GM23338 (cell line): ENCODE results near the gene GCDH. TPM values are rescaled to one million over a fixed set of nuclear protein-coding genes. Genes with fewer than 3 reads are reported as not detected.
A peak's percentile ranks its signal among the peaks of the same experiment; 100 is the strongest.

Experiments used
- ATAC-seq: fragments of 200-7000 bp; cut with Tn5 transposase; 3 replicates; pipeline ENCODE4 v1.9.1; 2020
- DNase-seq: peaks from one replicate; pipeline ENCODE4 v3.0.0-alpha.2; 2015; ENCODE audit warnings: low spot score
- H2AFZ ChIP-seq: fragments of 200-600 bp; sonication (generic); 2 replicates; pipeline ENCODE4 v1.8.0; 2016; ENCODE audit warnings: antibody characterized with exemption, mild to moderate bottlenecking, moderate library complexity
- H3F3A ChIP-seq: fragments of 200-600 bp; sonication (generic); replicated peaks from 2 replicates; pipeline ENCODE4 v1.8.0; 2017; ENCODE audit warnings: antibody characterized with exemption, mixed run types, low read depth
- H3K27ac ChIP-seq: fragments of 200-600 bp; sonication (generic); 2 replicates; pipeline ENCODE4 v1.6.1; 2016; ENCODE audit warnings: low read depth
- H3K27me3 ChIP-seq: fragments of 200-600 bp; sonication (generic); 2 replicates; pipeline ENCODE4 v1.8.0; 2016; ENCODE audit warnings: mild to moderate bottlenecking, mixed run types, moderate library complexity; ENCODE audit not compliant: insufficient read depth
- H3K36me3 ChIP-seq: fragments of 200-600 bp; sonication (generic); 2 replicates; pipeline ENCODE4 v1.8.0; 2016; ENCODE audit warnings: mild to moderate bottlenecking; ENCODE audit not compliant: insufficient read depth
- H3K4me1 ChIP-seq: fragments of 200-600 bp; sonication (generic); 2 replicates; pipeline ENCODE4 v1.8.0; 2016; ENCODE audit warnings: mild to moderate bottlenecking, moderate library complexity; ENCODE audit not compliant: insufficient read depth
- H3K4me2 ChIP-seq: fragments of 200-600 bp; sonication (generic); 2 replicates; pipeline ENCODE4 v1.7.1; 2017; ENCODE audit warnings: mixed run types
- H3K4me3 ChIP-seq: fragments of 200-600 bp; sonication (generic); 2 replicates; pipeline ENCODE4 v1.6.1; 2016; ENCODE audit warnings: mixed run types
- H3K79me2 ChIP-seq: fragments of 200-600 bp; sonication (generic); replicated peaks from 2 replicates; pipeline ENCODE4 v1.8.0; 2017; ENCODE audit warnings: mild to moderate bottlenecking; ENCODE audit not compliant: insufficient read depth
- H3K9me2 ChIP-seq: fragments of 200-600 bp; sonication (generic); 2 replicates; pipeline ENCODE4 v1.8.0; 2017; ENCODE audit not compliant: insufficient read depth
- H4K20me1 ChIP-seq: fragments of 200-600 bp; sonication (generic); replicated peaks from 2 replicates; pipeline ENCODE4 v1.8.0; 2017; ENCODE audit warnings: mild to moderate bottlenecking; ENCODE audit not compliant: insufficient read depth
- H3K27ac Mint-ChIP-seq: 2 replicates; pipeline ENCODE4 v1.8.0; 2020; ENCODE audit warnings: inconsistent platforms, mild to moderate bottlenecking, moderate library complexity, mixed read lengths
- H3K27me3 Mint-ChIP-seq: 3 replicates; pipeline ENCODE4 v1.8.0; 2022; ENCODE audit warnings: low read depth, mild to moderate bottlenecking, moderate library complexity, mixed read lengths, inconsistent platforms; ENCODE audit not compliant: insufficient read depth, poor library complexity
- H3K36me3 Mint-ChIP-seq: 3 replicates; pipeline ENCODE4 v1.8.0; 2021; ENCODE audit warnings: low read depth, mild to moderate bottlenecking, inconsistent platforms, moderate library complexity, mixed read lengths
- H3K4me1 Mint-ChIP-seq: 3 replicates; pipeline ENCODE4 v1.8.0; 2020; ENCODE audit warnings: mild to moderate bottlenecking, inconsistent platforms, mixed read lengths
- H3K4me3 Mint-ChIP-seq: 3 replicates; pipeline ENCODE4 v1.8.0; 2021; ENCODE audit warnings: moderate library complexity, mild to moderate bottlenecking, inconsistent platforms, mixed read lengths
- H3K9me3 Mint-ChIP-seq: 3 replicates; pipeline ENCODE4 v1.8.0; 2020; ENCODE audit warnings: moderate library complexity, mild to moderate bottlenecking, inconsistent platforms, mixed read lengths
- CREB1 ChIP-seq: fragments of 250-450 bp; sonication (Bioruptor Pico); IDR thresholded peaks from 2 replicates; pipeline ENCODE4 v1.5.0; 2020; ENCODE audit warnings: low read depth, mild to moderate bottlenecking, moderate library complexity
- EZH2 ChIP-seq: fragments of 200-600 bp; sonication (generic); IDR thresholded peaks from one replicate; pipeline ENCODE4 v1.8.0; 2017; ENCODE audit warnings: antibody characterized with exemption, mild to moderate bottlenecking, low read depth; ENCODE audit not compliant: unreplicated experiment
- EZH2phosphoT487 ChIP-seq: fragments of 200-600 bp; sonication (generic); IDR thresholded peaks from one replicate; pipeline ENCODE4 v1.8.1; 2018; ENCODE audit warnings: antibody characterized with exemption; ENCODE audit not compliant: unreplicated experiment
- JUNB ChIP-seq: IDR thresholded peaks from one replicate; pipeline ENCODE4 v1.6.1; 2016; ENCODE audit warnings: antibody characterized with exemption; ENCODE audit not compliant: unreplicated experiment
- NANOG ChIP-seq: IDR thresholded peaks from 2 replicates; pipeline ENCODE4 v1.6.1; 2016; ENCODE audit warnings: antibody characterized with exemption, borderline replicate concordance
- POLR2AphosphoS5 ChIP-seq: IDR thresholded peaks from 2 replicates; pipeline ENCODE4 v1.6.1; 2016; ENCODE audit warnings: antibody characterized with exemption, low read depth
- STAT1 ChIP-seq: IDR thresholded peaks from one replicate; pipeline ENCODE4 v1.6.1; 2016; ENCODE audit warnings: antibody characterized with exemption; ENCODE audit not compliant: unreplicated experiment
- ZNF114 ChIP-seq: fragments of 250-450 bp; sonication (Bioruptor Pico); IDR thresholded peaks from 2 replicates; pipeline ENCODE4 v1.5.0; 2020; ENCODE audit warnings: mild to moderate bottlenecking, moderate library complexity
- ZNF331 ChIP-seq: fragments of 250-450 bp; sonication (Bioruptor Pico); IDR thresholded peaks from 2 replicates; pipeline ENCODE4 v1.5.0; 2020; ENCODE audit warnings: low read depth, mild to moderate bottlenecking, moderate library complexity
- polyA plus RNA-seq: library from polyadenylated mRNA; unstranded; fragments of >200 nt; fragmentation: Nextera tagmentation; extraction: Ambion mirVana; gene quantifications from 2 replicates; pipeline ENCODE4 v1.2.1, GENCODE V29; 2016
- total RNA-seq: library from RNA; depleted of rRNA; stranded (reverse); fragments of >200 nt; shearing (Covaris generic); gene quantifications from 2 replicates; pipeline ENCODE4 v1.2.3, GENCODE V29; 2014
- TF ChIP-seq, protein P1 (sequence below): fragments of 250-450 bp; sonication (Bioruptor Pico); IDR thresholded peaks from 2 replicates; pipeline ENCODE4 v1.5.0; 2020; ENCODE audit warnings: mild to moderate bottlenecking, moderate library complexity
- TF ChIP-seq, protein P2 (sequence below): IDR thresholded peaks from 2 replicates; pipeline ENCODE4 v1.6.1; 2016; ENCODE audit warnings: antibody characterized with exemption
- TF ChIP-seq, protein P3 (sequence below), 2 experiments: fragments of 200-600 bp in 1 of 2; sonication (generic) in 1 of 2; conservative IDR thresholded peaks; 2 replicates each; pipeline versions ENCODE4 v1.5.1 to v1.6.1; 2016 to 2017; ENCODE audit warnings: antibody characterized with exemption in 2 of 2, low read depth in 2 of 2, mild to moderate bottlenecking in 2 of 2, moderate library complexity in 1 of 2
- TF ChIP-seq, protein P4 (sequence below): IDR thresholded peaks from one replicate; pipeline ENCODE4 v1.6.1; 2018; ENCODE audit warnings: antibody characterized with exemption; ENCODE audit not compliant: unreplicated experiment

GCDH gene
- total and polyA plus RNA-seq, 2 experiments from 2014 or later, result 54.1 to 99.8 TPM

DNA sequence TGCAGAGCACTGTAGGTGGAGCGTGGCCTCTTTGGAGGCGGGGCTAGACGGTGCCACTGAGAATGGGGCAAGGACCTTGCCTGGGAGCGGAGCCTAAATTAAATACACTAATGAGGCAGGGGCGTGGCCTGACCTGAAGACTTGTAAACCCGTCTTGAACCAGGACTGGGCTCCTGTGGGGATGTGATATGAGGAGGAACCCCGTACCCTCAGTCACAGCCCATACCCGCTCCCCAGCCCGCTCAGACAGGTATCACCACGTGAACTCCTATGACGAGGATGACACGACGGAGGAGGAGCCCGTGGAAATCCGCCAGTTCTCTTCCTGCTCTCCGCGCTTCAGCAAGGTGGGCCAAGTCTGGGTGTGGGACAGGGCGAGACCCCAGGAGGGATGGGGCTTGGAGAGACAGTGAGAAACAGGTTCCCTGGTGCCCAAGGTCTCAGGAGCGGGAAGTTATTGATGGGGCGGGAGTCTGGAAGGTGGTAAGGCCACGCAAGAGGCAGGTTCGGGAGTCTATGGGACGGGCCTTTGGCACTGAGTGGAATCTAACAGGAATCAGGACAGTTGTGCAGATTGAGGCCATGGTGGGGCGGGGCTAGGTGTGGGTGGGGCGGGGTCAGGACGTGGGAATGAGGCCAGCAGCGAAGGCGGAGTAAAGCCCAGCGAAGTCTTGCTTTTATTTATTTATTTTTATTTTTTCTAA lies 24.4 kb upstream of the GCDH start:
- Mint-ChIP-seq H3K4me3 (peak overlapping the region; percentile 75), H3K9me3 (no peaks in the 10 kb centered on the region; the same call in none of the 3 replicates), H3K36me3 (peaks cover 18% of the 10 kb centered on the region), H3K27ac (peak overlapping the region; percentile 81), H3K27me3 (peaks cover 6% of the 10 kb centered on the region), H3K4me1 (peaks cover 27% of the 10 kb centered on the region)
- no peaks in the 10 kb centered on the region for H3K36me3 ChIP-seq
- TF ChIP-seq, protein P1, sequence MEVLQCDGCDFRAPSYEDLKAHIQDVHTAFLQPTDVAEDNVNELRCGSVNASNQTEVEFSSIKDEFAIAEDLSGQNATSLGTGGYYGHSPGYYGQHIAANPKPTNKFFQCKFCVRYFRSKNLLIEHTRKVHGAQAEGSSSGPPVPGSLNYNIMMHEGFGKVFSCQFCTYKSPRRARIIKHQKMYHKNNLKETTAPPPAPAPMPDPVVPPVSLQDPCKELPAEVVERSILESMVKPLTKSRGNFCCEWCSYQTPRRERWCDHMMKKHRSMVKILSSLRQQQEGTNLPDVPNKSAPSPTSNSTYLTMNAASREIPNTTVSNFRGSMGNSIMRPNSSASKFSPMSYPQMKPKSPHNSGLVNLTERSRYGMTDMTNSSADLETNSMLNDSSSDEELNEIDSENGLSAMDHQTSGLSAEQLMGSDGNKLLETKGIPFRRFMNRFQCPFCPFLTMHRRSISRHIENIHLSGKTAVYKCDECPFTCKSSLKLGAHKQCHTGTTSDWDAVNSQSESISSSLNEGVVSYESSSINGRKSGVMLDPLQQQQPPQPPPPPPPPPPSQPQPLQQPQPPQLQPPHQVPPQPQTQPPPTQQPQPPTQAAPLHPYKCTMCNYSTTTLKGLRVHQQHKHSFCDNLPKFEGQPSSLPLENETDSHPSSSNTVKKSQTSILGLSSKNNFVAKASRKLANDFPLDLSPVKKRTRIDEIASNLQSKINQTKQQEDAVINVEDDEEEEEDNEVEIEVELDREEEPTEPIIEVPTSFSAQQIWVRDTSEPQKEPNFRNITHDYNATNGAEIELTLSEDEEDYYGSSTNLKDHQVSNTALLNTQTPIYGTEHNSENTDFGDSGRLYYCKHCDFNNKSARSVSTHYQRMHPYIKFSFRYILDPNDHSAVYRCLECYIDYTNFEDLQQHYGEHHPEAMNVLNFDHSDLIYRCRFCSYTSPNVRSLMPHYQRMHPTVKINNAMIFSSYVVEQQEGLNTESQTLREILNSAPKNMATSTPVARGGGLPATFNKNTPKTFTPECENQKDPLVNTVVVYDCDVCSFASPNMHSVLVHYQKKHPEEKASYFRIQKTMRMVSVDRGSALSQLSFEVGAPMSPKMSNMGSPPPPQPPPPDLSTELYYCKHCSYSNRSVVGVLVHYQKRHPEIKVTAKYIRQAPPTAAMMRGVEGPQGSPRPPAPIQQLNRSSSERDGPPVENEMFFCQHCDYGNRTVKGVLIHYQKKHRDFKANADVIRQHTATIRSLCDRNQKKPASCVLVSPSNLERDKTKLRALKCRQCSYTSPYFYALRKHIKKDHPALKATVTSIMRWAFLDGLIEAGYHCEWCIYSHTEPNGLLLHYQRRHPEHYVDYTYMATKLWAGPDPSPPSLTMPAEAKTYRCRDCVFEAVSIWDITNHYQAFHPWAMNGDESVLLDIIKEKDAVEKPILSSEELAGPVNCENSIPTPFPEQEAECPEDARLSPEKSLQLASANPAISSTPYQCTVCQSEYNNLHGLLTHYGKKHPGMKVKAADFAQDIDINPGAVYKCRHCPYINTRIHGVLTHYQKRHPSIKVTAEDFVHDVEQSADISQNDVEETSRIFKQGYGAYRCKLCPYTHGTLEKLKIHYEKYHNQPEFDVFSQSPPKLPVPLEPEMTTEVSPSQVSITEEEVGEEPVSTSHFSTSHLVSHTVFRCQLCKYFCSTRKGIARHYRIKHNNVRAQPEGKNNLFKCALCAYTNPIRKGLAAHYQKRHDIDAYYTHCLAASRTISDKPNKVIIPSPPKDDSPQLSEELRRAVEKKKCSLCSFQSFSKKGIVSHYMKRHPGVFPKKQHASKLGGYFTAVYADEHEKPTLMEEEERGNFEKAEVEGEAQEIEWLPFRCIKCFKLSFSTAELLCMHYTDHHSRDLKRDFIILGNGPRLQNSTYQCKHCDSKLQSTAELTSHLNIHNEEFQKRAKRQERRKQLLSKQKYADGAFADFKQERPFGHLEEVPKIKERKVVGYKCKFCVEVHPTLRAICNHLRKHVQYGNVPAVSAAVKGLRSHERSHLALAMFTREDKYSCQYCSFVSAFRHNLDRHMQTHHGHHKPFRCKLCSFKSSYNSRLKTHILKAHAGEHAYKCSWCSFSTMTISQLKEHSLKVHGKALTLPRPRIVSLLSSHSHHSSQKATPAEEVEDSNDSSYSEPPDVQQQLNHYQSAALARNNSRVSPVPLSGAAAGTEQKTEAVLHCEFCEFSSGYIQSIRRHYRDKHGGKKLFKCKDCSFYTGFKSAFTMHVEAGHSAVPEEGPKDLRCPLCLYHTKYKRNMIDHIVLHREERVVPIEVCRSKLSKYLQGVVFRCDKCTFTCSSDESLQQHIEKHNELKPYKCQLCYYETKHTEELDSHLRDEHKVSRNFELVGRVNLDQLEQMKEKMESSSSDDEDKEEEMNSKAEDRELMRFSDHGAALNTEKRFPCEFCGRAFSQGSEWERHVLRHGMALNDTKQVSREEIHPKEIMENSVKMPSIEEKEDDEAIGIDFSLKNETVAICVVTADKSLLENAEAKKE (CRISPR knock-in tag), result no peak
- no peak for TF ChIP-seq POLR2AphosphoS5
- no peak for TF ChIP-seq CREB1 (CRISPR knock-in tag)
- no peak for TF ChIP-seq JUNB
- no peak for TF ChIP-seq EZH2
- TF ChIP-seq ZNF331 (CRISPR knock-in tag), result no peak
- TF ChIP-seq, protein P2, sequence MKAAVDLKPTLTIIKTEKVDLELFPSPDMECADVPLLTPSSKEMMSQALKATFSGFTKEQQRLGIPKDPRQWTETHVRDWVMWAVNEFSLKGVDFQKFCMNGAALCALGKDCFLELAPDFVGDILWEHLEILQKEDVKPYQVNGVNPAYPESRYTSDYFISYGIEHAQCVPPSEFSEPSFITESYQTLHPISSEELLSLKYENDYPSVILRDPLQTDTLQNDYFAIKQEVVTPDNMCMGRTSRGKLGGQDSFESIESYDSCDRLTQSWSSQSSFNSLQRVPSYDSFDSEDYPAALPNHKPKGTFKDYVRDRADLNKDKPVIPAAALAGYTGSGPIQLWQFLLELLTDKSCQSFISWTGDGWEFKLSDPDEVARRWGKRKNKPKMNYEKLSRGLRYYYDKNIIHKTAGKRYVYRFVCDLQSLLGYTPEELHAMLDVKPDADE, result no peak
- TF ChIP-seq EZH2phosphoT487, result no peak
- TF ChIP-seq NANOG, result no peak
- TF ChIP-seq, protein P3, sequence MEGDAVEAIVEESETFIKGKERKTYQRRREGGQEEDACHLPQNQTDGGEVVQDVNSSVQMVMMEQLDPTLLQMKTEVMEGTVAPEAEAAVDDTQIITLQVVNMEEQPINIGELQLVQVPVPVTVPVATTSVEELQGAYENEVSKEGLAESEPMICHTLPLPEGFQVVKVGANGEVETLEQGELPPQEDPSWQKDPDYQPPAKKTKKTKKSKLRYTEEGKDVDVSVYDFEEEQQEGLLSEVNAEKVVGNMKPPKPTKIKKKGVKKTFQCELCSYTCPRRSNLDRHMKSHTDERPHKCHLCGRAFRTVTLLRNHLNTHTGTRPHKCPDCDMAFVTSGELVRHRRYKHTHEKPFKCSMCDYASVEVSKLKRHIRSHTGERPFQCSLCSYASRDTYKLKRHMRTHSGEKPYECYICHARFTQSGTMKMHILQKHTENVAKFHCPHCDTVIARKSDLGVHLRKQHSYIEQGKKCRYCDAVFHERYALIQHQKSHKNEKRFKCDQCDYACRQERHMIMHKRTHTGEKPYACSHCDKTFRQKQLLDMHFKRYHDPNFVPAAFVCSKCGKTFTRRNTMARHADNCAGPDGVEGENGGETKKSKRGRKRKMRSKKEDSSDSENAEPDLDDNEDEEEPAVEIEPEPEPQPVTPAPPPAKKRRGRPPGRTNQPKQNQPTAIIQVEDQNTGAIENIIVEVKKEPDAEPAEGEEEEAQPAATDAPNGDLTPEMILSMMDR (conservative IDR thresholded peaks at IDR 0.05; ENCODE audit: low read depth in 2 of 2), result no peak
- TF ChIP-seq, protein P4, sequence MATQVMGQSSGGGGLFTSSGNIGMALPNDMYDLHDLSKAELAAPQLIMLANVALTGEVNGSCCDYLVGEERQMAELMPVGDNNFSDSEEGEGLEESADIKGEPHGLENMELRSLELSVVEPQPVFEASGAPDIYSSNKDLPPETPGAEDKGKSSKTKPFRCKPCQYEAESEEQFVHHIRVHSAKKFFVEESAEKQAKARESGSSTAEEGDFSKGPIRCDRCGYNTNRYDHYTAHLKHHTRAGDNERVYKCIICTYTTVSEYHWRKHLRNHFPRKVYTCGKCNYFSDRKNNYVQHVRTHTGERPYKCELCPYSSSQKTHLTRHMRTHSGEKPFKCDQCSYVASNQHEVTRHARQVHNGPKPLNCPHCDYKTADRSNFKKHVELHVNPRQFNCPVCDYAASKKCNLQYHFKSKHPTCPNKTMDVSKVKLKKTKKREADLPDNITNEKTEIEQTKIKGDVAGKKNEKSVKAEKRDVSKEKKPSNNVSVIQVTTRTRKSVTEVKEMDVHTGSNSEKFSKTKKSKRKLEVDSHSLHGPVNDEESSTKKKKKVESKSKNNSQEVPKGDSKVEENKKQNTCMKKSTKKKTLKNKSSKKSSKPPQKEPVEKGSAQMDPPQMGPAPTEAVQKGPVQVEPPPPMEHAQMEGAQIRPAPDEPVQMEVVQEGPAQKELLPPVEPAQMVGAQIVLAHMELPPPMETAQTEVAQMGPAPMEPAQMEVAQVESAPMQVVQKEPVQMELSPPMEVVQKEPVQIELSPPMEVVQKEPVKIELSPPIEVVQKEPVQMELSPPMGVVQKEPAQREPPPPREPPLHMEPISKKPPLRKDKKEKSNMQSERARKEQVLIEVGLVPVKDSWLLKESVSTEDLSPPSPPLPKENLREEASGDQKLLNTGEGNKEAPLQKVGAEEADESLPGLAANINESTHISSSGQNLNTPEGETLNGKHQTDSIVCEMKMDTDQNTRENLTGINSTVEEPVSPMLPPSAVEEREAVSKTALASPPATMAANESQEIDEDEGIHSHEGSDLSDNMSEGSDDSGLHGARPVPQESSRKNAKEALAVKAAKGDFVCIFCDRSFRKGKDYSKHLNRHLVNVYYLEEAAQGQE, result no peak
- TF ChIP-seq STAT1, result no peak
- no peak for TF ChIP-seq ZNF114
- no peaks in the 10 kb centered on the region for H3K9me2 ChIP-seq
- peak overlapping the region; percentile 74 for H3K4me3 ChIP-seq
- peak; percentile 46 for DNase-seq
- H4K20me1 ChIP-seq, result no peaks in the 10 kb centered on the region; the same call in 1 of the 2 replicates
- H3F3A ChIP-seq, result peaks cover 20% of the 10 kb centered on the region; the same call in 1 of the 2 replicates
- no peak overlapping the region for H2AFZ ChIP-seq
- peak overlapping the region; percentile 63; the same call in 1 of the 2 replicates for H3K27ac ChIP-seq
- ATAC-seq, result peak; percentile 27
- peaks cover 21% of the 10 kb centered on the region for H3K4me1 ChIP-seq
- no peaks in the 10 kb centered on the region for H3K27me3 ChIP-seq
- no peaks in the 10 kb centered on the region for H3K79me2 ChIP-seq
- peak overlapping the region; percentile 95 for H3K4me2 ChIP-seq
